GM12801 (cell line): ENCODE measurements around the gene DEPDC5.

Source experiments
- TF ChIP-seq, protein P1 (sequence below): IDR thresholded peaks from one replicate; pipeline ENCODE4 v1.5.1; 2011; ENCODE audit warnings: control low read depth; ENCODE audit not compliant: insufficient read length; ENCODE audit errors: extremely low read depth

Gene DEPDC5

GRCh38 chr22:31870890-31871289 is 117.1 kb downstream of the DEPDC5 start:
- TF ChIP-seq, protein P1, sequence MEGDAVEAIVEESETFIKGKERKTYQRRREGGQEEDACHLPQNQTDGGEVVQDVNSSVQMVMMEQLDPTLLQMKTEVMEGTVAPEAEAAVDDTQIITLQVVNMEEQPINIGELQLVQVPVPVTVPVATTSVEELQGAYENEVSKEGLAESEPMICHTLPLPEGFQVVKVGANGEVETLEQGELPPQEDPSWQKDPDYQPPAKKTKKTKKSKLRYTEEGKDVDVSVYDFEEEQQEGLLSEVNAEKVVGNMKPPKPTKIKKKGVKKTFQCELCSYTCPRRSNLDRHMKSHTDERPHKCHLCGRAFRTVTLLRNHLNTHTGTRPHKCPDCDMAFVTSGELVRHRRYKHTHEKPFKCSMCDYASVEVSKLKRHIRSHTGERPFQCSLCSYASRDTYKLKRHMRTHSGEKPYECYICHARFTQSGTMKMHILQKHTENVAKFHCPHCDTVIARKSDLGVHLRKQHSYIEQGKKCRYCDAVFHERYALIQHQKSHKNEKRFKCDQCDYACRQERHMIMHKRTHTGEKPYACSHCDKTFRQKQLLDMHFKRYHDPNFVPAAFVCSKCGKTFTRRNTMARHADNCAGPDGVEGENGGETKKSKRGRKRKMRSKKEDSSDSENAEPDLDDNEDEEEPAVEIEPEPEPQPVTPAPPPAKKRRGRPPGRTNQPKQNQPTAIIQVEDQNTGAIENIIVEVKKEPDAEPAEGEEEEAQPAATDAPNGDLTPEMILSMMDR, result no peak

- TF ChIP-seq, protein P1, result no peak
Observed at GRCh38 chr22:31871480-31871879, 117.7 kb downstream of the DEPDC5 start.

DNA sequence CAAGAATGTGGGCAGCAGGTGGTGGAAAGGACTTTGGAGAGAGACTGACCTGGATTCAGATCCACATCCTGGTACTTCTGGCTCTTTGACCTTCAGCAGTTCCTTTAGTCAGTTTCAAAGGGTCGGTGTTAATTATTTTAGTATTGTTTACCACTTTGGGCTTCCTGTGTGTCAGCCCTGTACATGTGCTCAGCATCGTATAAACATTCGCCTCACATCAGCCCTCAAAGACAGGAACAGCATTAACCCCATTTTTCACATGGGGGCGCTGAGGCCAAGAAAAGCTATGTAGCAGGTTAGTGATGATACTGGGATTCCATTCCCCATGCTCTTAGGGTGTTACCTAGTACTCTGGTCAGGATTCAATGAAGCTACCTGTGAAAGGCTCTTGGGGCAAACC is 118.4 kb downstream of the DEPDC5 start:
- TF ChIP-seq, protein P1, result no peak

DNA sequence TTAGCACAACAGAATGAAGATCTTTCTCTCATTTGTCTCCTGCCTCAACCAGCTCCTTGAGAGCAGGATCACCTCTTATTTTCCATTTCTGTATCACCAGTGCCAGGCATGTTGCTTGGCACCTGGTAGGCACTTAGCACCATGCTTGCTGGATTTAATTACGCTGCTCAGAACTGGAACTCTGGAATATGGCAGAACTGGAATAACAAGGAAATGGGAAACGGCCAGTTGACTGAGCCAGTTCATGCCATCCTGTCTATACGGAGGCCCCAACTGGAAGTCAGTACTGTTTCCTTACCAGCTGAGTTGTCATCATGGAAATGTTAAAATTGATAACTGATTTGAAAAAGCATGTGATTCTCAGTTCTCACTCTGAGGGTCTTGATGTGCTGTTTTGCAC is 121.0 kb downstream of the DEPDC5 start:
- TF ChIP-seq, protein P1, result no peak

- TF ChIP-seq, protein P1, result no peak
Observed at GRCh38 chr22:31876156-31876920, 122.5 kb downstream of the DEPDC5 start.

GRCh38 chr22:31879585-31879984 is 125.8 kb downstream of the DEPDC5 start:
- TF ChIP-seq, protein P1, result no peak

- TF ChIP-seq, protein P1, result no peak
Observed at GRCh38 chr22:31881200-31881599, 127.4 kb downstream of the DEPDC5 start.
